OCI-LY1 (cell line): ENCODE results near the gene ADAMTS4.

Source experiments
- H2AFZ ChIP-seq: fragments of 200-600 bp; sonication (generic), shearing (Covaris generic); 2 replicates; pipeline ENCODE4 v1.6.0; 2014; ENCODE audit warnings: antibody characterized with exemption, mild to moderate bottlenecking, low read length
- H3F3A ChIP-seq: fragments of 200-600 bp; sonication (generic), shearing (Covaris generic); 2 replicates; pipeline ENCODE4 v1.6.0; 2014; ENCODE audit warnings: mild to moderate bottlenecking, antibody characterized with exemption, low read length, moderate library complexity; ENCODE audit not compliant: insufficient read depth
- H3K27ac ChIP-seq: fragments of 200-600 bp; sonication (generic); 2 replicates; pipeline ENCODE4 v1.5.1; 2014; ENCODE audit warnings: low read length, mixed run types, mild to moderate bottlenecking, low read depth; ENCODE audit not compliant: poor library complexity, severe bottlenecking
- H3K27me3 ChIP-seq: fragments of 200-600 bp; sonication (generic); 2 replicates; pipeline ENCODE4 v1.6.0; 2014; ENCODE audit warnings: antibody characterized with exemption, mild to moderate bottlenecking, low read length, moderate library complexity; ENCODE audit not compliant: insufficient read depth
- H3K36me3 ChIP-seq: fragments of 200-600 bp; sonication (generic); 2 replicates; pipeline ENCODE4 v1.6.1; 2014; ENCODE audit warnings: mild to moderate bottlenecking, antibody characterized with exemption, low read length, moderate library complexity, mixed read lengths; ENCODE audit not compliant: insufficient read depth
- H3K4me1 ChIP-seq: fragments of 200-600 bp; sonication (generic); 2 replicates; pipeline ENCODE4 v1.5.1; 2014; ENCODE audit warnings: mild to moderate bottlenecking, low read length, moderate library complexity; ENCODE audit not compliant: insufficient read depth, severe bottlenecking
- H3K4me2 ChIP-seq: fragments of 200-600 bp; sonication (generic), shearing (Covaris generic); 2 replicates; pipeline ENCODE4 v1.6.1; 2014; ENCODE audit warnings: low read length
- H3K4me3 ChIP-seq: fragments of 200-600 bp; sonication (generic); 2 replicates; pipeline ENCODE4 v1.5.1; 2014; ENCODE audit warnings: low read length, low read depth, mild to moderate bottlenecking, mixed read lengths; ENCODE audit not compliant: poor library complexity, severe bottlenecking
- H3K79me2 ChIP-seq: fragments of 200-600 bp; shearing (Covaris generic); 2 replicates; pipeline ENCODE4 v1.6.1; 2016; ENCODE audit warnings: mixed run types, low read length, mixed read lengths; ENCODE audit not compliant: insufficient read depth
- H3K9ac ChIP-seq: fragments of 200-600 bp; sonication (generic), shearing (Covaris generic); 2 replicates; pipeline ENCODE4 v1.6.1; 2014; ENCODE audit warnings: mild to moderate bottlenecking, low read length, mixed read lengths
- H3K9me2 ChIP-seq: fragments of 200-600 bp; sonication (generic), shearing (Covaris generic); 2 replicates; pipeline ENCODE4 v1.6.1; 2014; ENCODE audit warnings: low read depth, mild to moderate bottlenecking, low read length, mixed read lengths
- H3K9me3 ChIP-seq: fragments of 200-600 bp; shearing (Covaris generic); 2 replicates; pipeline ENCODE4 v1.6.1; 2014; ENCODE audit warnings: low read length, mixed read lengths
- H4K20me1 ChIP-seq: fragments of 200-600 bp; sonication (generic), shearing (Covaris generic); 2 replicates; pipeline ENCODE4 v1.6.0; 2016; ENCODE audit warnings: mild to moderate bottlenecking, low read length; ENCODE audit not compliant: insufficient read depth
- EZH2 ChIP-seq: fragments of 200-600 bp; sonication (generic), shearing (Covaris generic); IDR thresholded peaks from 2 replicates; pipeline ENCODE4 v1.8.0; 2017; ENCODE audit warnings: borderline replicate concordance, mixed run types, mild to moderate bottlenecking, antibody characterized with exemption, low read length, moderate library complexity, mixed read lengths
- TF ChIP-seq, protein P1 (sequence below): fragments of 200-600 bp; sonication (generic), shearing (Covaris generic); IDR thresholded peaks from 2 replicates; pipeline ENCODE4 v1.5.1; 2017; ENCODE audit warnings: mild to moderate bottlenecking, antibody characterized with exemption, low read length, moderate library complexity, mixed read lengths

Gene ADAMTS4

DNA sequence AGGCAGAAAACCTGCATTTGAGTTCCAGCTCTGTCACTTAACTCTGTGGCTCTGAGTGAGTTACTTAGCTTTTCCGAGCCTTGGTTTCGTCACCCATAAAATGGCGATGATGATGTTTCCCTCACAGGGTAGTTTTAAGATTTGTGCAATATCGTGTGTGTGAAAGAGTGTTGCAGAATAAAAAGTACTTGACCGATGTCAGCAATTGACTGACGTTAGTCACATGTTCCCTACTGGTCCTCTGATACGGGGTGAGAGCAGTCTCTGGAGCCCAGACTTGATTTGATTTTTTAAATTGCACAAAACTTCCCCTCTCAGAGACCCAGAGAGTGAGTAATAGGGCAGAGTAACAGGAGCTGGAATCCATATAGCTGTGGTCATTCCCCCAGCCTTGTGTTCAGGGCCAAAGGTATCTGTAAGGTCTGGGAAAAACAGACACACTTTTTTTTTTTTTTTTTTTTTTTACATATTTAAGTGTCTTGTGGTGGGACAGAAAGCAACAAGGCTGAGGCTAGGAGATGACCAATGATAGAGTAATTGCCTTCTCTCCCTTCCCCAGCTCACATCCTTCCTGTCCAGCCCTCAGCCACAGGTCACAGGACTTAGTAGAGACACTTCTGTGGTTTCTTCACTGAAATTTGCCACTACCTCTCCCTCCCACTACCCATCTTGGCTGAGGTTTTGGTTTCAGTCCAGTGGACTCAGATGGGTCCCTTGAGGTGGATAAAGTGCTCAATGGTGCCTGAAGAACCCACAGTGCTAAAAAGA lies 18.3 kb upstream of the ADAMTS4 start:
- Histone ChIP-seq H2AFZ (no peak overlapping the region), H3K9me3 (no peaks in the 10 kb centered on the region), H4K20me1 (no peaks in the 10 kb centered on the region), H3K9me2 (no peaks in the 10 kb centered on the region), H3K27ac (no peak overlapping the region), H3K4me2 (0 out of 2 replicates have a peak overlapping the region, but pooled peaks have one; percentile 9), H3F3A (no peaks in the 10 kb centered on the region), H3K79me2 (no peaks in the 10 kb centered on the region), H3K27me3 (no peaks in the 10 kb centered on the region), H3K4me3 (no peak overlapping the region), H3K9ac (no peak overlapping the region), H3K4me1 (peaks cover 20% of the 10 kb centered on the region), H3K36me3 (peaks cover 30% of the 10 kb centered on the region)
- no peak for TF ChIP-seq EZH2
- TF ChIP-seq, protein P1, sequence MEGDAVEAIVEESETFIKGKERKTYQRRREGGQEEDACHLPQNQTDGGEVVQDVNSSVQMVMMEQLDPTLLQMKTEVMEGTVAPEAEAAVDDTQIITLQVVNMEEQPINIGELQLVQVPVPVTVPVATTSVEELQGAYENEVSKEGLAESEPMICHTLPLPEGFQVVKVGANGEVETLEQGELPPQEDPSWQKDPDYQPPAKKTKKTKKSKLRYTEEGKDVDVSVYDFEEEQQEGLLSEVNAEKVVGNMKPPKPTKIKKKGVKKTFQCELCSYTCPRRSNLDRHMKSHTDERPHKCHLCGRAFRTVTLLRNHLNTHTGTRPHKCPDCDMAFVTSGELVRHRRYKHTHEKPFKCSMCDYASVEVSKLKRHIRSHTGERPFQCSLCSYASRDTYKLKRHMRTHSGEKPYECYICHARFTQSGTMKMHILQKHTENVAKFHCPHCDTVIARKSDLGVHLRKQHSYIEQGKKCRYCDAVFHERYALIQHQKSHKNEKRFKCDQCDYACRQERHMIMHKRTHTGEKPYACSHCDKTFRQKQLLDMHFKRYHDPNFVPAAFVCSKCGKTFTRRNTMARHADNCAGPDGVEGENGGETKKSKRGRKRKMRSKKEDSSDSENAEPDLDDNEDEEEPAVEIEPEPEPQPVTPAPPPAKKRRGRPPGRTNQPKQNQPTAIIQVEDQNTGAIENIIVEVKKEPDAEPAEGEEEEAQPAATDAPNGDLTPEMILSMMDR = no peak

DNA sequence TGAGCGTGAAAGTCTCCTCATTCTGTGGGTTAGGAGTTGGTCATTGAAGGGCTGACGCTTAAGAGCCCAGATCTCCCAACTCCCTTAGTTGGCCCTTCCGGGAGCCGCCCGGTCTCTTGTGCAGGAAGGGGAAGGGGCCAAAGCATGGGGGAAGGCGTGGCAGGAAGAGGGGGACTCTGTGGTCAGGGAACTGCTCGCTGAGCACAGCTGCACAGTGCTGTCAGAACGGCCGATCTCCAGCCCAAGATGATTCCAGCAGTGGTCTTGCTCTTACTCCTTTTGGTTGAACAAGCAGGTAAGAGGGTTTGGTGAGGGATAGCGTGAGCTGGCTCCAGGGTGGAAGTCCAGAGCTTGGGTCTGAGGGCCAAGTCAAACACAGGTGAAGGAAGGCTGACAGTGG lies 16.2 kb upstream of the ADAMTS4 start, which contains the start of gene FCER1G:
Gene FCER1G, plus strand, starts transcription at position 220 of the 400 bp plus-strand sequence. Its CDS starts 27 bp downstream, at position 247.
- no peaks in the 10 kb centered on the region for H4K20me1 ChIP-seq
- H3K9ac ChIP-seq = no peak within 1 kb of the TSS
- H3K9me3 ChIP-seq = no peaks in the 10 kb centered on the region
- no peak within 1 kb of the TSS for H2AFZ ChIP-seq
- no peak for TF ChIP-seq EZH2
- TF ChIP-seq, protein P1 = no peak
- H3K4me3 ChIP-seq = no peak within 1 kb of the TSS
- H3K4me2 ChIP-seq = no peak within 1 kb of the TSS
- no peaks in the 10 kb centered on the region for H3K79me2 ChIP-seq
- H3K4me1 ChIP-seq = peaks cover 20% of the 10 kb centered on the region
- H3K9me2 ChIP-seq = no peaks in the 10 kb centered on the region
- no peaks in the 10 kb centered on the region for H3K27me3 ChIP-seq
- no peaks in the 10 kb centered on the region for H3F3A ChIP-seq
- H3K27ac ChIP-seq = no peak within 1 kb of the TSS
- peaks cover 51% of the 10 kb centered on the region for H3K36me3 ChIP-seq

DNA sequence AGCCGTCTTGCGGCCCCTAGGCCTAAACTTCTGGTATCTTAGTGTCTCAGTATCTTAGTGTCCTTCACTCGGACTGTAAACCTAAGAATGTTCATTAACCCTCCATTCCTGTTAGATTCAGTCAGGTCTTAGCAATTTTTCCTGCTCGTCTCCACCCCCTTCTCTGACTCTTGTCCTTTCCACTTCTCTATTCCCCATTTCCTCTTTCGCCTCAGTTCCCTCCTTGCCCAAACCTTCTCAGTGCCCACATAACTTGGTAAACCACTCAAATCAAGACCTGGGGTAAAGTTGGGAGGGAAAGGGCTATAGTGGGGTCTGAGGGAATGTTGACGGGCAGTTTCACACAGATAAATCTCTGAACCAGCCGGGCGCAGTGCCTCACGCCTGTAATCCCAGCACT lies 15.5 kb upstream of the ADAMTS4 start:
- H3F3A ChIP-seq = no peaks in the 10 kb centered on the region
- H3K79me2 ChIP-seq = no peaks in the 10 kb centered on the region
- H3K4me3 ChIP-seq = no peak overlapping the region
- no peaks in the 10 kb centered on the region for H3K27me3 ChIP-seq
- no peaks in the 10 kb centered on the region for H3K9me2 ChIP-seq
- no peak overlapping the region for H3K27ac ChIP-seq
- H3K36me3 ChIP-seq = peaks cover 57% of the 10 kb centered on the region
- no peaks in the 10 kb centered on the region for H3K9me3 ChIP-seq
- H4K20me1 ChIP-seq = no peaks in the 10 kb centered on the region
- TF ChIP-seq, protein P1 = no peak
- no peak for TF ChIP-seq EZH2
- no peak overlapping the region for H3K4me2 ChIP-seq
- H3K9ac ChIP-seq = no peak overlapping the region
- peaks cover 20% of the 10 kb centered on the region for H3K4me1 ChIP-seq
- no peak overlapping the region for H2AFZ ChIP-seq
